HAP-1 (cell line): ENCODE results near the gene LRRC8E.

Experiments
- DNase-seq, 2 experiments: peaks; one replicate each; pipeline ENCODE4 v3.0.0-alpha.2; 2016 to 2020; ENCODE audit warnings: low spot score in 2 of 2
- H3K27me3 ChIP-seq: fragments of 250-450 bp; sonication (Bioruptor Pico); 2 replicates; pipeline ENCODE4 v1.5.1; 2020; ENCODE audit warnings: low read depth, mild to moderate bottlenecking, moderate library complexity
- H3K36me3 ChIP-seq: fragments of 250-450 bp; sonication (Bioruptor Pico); replicated peaks from 2 replicates; pipeline ENCODE4 v1.5.1; 2020; ENCODE audit warnings: mild to moderate bottlenecking
- H3K4me1 ChIP-seq: fragments of 250-450 bp; sonication (Bioruptor Pico); 2 replicates; pipeline ENCODE4 v1.5.1; 2020; ENCODE audit warnings: mild to moderate bottlenecking
- H3K4me3 ChIP-seq: fragments of 250-450 bp; sonication (Bioruptor Pico); 2 replicates; pipeline ENCODE4 v1.5.1; 2020; ENCODE audit warnings: mild to moderate bottlenecking, moderate library complexity
- H3K9me3 ChIP-seq: fragments of 250-450 bp; sonication (Bioruptor Pico); 2 replicates; pipeline ENCODE4 v1.5.1; 2020; ENCODE audit warnings: mild to moderate bottlenecking, moderate library complexity
- in situ Hi-C: fragments of 300-500 bp; cut with MboI; formaldehyde crosslinking; loops from 3 replicates; pipeline ENCODE4 v1.14.3; 2020; ENCODE audit warnings: low sequenced_read_pairs, inconsistent platforms, mixed read lengths

Gene LRRC8E

DNA sequence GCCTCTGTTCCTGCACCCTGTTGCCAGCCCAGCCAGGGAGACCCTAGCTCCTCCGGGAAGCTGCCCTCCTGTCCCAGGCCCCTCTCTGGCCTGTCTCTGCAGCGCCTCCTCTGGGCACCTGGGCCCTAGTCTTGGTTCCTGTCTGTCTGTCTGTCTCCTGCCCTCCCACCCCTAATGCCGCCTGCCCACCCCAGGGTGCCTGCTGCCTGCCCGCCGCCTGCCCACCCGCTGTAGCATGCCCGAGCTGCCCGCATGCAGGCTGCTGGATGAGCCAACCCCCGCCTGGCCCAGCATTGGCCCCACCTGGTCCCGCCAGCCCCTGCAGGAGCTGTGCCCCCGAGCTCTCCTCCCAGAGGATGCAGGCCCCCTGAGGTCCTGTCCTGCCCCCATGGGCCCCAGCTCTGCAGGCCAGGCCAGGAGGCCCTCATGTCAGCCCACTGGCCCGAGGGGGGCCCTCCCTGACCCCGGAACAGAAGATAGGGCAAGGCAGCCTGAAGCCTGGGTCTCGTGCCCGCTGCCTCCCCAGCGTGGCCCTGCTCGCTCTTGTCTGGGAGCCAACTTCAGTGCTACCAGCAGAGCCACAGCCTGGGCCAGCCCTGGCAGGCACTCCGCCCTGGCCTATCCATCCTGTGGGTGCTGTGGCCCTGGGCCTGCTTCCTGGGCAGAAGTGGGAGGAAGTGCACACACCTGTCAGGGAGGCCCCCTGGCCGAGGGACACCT, 20.6 kb downstream of the LRRC8E start:
- no peaks in the 10 kb centered on the region for H3K27me3 ChIP-seq
- in situ Hi-C loops, result no loop called here
- DNase-seq, result no peak
- no peak overlapping the region for H3K4me3 ChIP-seq
- H3K9me3 ChIP-seq, result no peaks in the 10 kb centered on the region
- peaks cover 21% of the 10 kb centered on the region for H3K36me3 ChIP-seq
- peaks cover 8% of the 10 kb centered on the region for H3K4me1 ChIP-seq

DNA sequence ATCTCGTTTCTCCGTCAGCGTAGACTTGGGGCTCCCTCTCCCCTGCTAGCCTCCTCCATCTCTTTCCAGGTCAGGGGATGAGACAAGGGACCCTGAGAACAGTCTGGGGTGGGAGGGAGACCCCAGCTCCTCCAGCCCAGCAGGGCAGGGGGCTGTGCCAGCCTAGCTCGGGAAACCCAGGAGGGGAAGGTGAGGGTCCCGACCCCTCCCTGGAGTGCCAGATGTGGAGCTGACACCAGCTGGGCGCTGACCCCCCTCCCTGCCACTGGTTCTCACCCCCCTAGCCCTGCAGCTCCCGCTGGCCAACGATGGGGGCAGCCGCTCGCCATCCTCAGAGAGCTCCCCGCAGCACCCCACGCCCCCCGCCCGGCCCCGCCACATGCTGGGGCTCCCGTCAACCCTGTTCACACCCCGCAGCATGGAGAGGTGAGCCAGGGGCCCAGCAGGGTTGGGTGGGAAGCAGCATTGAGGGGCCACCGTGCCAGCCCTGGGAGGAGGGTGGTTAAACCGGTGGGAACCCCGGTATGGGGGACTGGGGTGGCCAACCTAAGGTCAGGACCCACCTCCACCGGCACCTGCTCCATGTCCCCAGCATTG, 21.3 kb downstream of the LRRC8E start:
- no peak for DNase-seq
- in situ Hi-C loops, result no loop called here
- peaks cover 21% of the 10 kb centered on the region for H3K36me3 ChIP-seq
- no peaks in the 10 kb centered on the region for H3K27me3 ChIP-seq
- H3K4me1 ChIP-seq, result peaks cover 7% of the 10 kb centered on the region
- no peaks in the 10 kb centered on the region for H3K9me3 ChIP-seq
- H3K4me3 ChIP-seq, result no peak overlapping the region

DNA sequence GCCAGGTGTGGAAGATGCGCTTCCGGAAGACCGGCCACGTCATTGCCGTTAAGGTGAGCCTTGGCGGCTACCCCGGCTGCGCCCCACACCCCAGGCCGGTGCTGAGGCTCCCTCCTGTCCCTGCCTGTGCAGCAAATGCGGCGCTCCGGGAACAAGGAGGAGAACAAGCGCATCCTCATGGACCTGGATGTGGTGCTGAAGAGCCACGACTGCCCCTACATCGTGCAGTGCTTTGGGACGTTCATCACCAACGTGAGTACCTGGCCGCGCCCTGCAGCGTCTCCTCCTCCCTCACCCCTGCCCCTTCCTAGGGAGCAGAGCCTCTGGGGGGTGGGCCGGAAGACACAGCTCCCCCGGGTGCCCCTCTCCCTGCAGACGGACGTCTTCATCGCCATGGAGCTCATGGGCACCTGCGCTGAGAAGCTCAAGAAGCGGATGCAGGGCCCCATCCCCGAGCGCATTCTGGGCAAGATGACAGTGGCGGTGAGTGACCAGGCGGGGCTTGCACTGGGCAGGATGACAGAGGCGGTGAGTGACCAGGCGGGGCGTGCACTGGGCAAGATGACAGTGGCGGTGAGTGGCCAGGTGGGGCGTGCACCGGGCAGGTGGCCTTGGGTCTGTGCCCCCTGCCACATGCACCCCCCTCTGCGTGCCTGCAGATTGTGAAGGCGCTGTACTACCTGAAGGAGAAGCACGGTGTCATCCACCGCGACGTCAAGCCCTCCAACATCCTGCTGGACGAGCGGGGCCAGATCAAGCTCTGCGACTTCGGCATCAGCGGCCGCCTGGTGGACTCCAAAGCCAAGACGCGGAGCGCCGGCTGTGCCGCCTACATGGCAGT, 22.2 kb downstream of the LRRC8E start:
- H3K4me3 ChIP-seq, result no peak overlapping the region
- peaks cover 3% of the 10 kb centered on the region for H3K27me3 ChIP-seq
- DNase-seq, result no peak
- H3K4me1 ChIP-seq, result no peaks in the 10 kb centered on the region
- in situ Hi-C loops, result no loop called here
- no peaks in the 10 kb centered on the region for H3K9me3 ChIP-seq
- peaks cover 21% of the 10 kb centered on the region for H3K36me3 ChIP-seq

DNA sequence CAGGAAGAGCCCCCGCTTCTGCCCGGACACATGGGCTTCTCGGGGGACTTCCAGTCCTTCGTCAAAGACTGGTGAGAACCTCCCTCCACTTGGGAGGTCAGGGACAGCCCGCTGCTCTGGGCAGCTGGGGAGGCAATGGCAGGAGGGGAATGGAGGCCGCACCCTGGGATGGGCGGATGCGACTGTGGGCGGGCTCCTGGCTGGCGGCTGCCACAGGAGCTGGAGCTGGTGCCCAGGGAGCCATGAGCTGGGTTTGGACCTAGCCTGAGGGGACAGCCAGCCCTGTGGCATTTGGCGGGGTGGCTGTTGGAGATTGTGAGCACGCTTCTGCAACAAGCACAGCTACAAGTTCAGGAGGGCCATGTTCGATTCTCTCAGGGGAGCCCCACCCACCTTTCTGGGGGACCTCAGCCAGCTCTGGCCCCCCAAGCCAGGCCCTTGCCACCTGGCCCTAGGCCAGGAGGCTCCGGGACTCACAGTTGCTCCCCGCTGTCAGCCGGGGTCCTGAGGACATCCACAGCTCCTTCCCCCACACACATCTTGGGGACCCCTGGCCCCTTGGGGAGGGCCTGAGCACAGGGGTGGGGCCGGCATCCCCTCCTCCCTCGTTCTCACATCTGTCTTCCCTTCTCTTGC, 23.3 kb downstream of the LRRC8E start:
- no peak for DNase-seq
- no peaks in the 10 kb centered on the region for H3K4me1 ChIP-seq
- H3K36me3 ChIP-seq, result peaks cover 18% of the 10 kb centered on the region
- in situ Hi-C loops, result no loop called here
- H3K4me3 ChIP-seq, result no peak overlapping the region
- no peaks in the 10 kb centered on the region for H3K9me3 ChIP-seq
- H3K27me3 ChIP-seq, result peaks cover 13% of the 10 kb centered on the region

GRCh38 chr19:7912144-7912696, 23.9 kb downstream of the LRRC8E start:
- DNase-seq, result no peak
- Histone ChIP-seq H3K4me1 (no peaks in the 10 kb centered on the region; the same call in 1 of the 2 replicates), H3K27me3 (peaks cover 17% of the 10 kb centered on the region), H3K4me3 (no peak overlapping the region), H3K36me3 (peaks cover 18% of the 10 kb centered on the region), H3K9me3 (no peaks in the 10 kb centered on the region)
- in situ Hi-C loops, result no loop called here

GRCh38 chr19:7912697-7913564, 24.6 kb downstream of the LRRC8E start:
- Histone ChIP-seq H3K27me3 (peaks cover 24% of the 10 kb centered on the region), H3K4me3 (no peak overlapping the region), H3K9me3 (no peaks in the 10 kb centered on the region), H3K4me1 (peaks cover 6% of the 10 kb centered on the region), H3K36me3 (peaks cover 18% of the 10 kb centered on the region)
- no peak for DNase-seq
- in situ Hi-C loops, result no loop called here

GRCh38 chr19:7913652-7914051, 25.3 kb downstream of the LRRC8E start:
- H3K36me3 ChIP-seq, result peaks cover 18% of the 10 kb centered on the region
- in situ Hi-C loops, result no loop called here
- H3K9me3 ChIP-seq, result no peaks in the 10 kb centered on the region
- peaks cover 25% of the 10 kb centered on the region for H3K27me3 ChIP-seq
- H3K4me1 ChIP-seq, result peaks cover 13% of the 10 kb centered on the region
- no peak overlapping the region for H3K4me3 ChIP-seq
- DNase-seq, result no peak

DNA sequence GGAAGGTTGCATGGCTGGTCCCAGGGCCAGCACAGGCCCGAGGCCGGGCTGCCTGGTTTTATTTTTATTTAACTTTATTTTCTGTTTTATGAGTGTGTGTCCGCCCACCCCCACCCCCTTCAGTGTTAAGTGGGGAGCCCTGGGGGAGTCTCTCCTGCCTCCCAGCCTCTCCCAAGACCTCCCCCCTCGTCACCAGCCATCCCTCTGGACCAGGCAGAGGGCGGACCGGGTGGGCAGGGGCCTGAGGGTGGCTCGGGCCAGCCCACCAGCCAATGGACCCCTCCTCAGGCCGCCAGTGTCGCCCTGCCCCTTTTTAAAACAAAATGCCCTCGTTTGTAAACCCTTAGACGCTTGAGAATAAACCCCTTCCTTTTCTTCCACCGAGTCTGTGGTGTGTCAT, 25.8 kb downstream of the LRRC8E start:
- DNase-seq, result no peak
- Histone ChIP-seq H3K36me3 (peaks cover 18% of the 10 kb centered on the region), H3K4me1 (peaks cover 15% of the 10 kb centered on the region), H3K4me3 (no peak overlapping the region), H3K27me3 (peaks cover 25% of the 10 kb centered on the region), H3K9me3 (no peaks in the 10 kb centered on the region)
- in situ Hi-C loops, result no loop called here

DNA sequence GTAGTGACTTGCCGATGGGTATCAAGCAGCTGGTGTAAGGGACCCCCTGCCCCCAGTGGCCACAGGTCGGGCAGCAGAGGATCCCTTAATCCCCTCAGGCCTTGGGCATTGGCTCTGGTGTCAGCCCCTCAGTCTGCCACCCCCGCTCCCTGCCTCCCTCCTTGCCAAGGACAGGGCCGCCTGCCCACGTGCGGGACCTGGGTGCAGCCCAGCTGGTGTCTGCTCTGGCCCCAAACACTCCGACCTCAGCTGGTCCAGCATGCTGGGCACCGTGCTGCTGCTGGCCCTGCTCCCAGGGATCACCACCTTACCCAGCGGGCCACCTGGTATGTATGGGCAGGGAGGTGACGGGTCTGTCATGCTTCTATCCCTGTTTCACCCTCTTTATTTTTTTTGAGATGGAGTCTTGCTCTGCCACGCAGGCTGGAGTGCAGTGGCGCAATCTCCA, 26.3 kb downstream of the LRRC8E start, which contains the start of gene TGFBR3L:
TGFBR3L (plus strand) TSS at position 233 of the 448 bp plus-strand sequence.
- H3K4me1 ChIP-seq, result peaks cover 20% of the 10 kb centered on the region
- peaks cover 18% of the 10 kb centered on the region for H3K36me3 ChIP-seq
- H3K27me3 ChIP-seq, result peaks cover 25% of the 10 kb centered on the region
- no peaks in the 10 kb centered on the region for H3K9me3 ChIP-seq
- DNase-seq, result no peak
- H3K4me3 ChIP-seq, result no peak within 1 kb of the TSS
- in situ Hi-C loops, result no loop called here

DNA sequence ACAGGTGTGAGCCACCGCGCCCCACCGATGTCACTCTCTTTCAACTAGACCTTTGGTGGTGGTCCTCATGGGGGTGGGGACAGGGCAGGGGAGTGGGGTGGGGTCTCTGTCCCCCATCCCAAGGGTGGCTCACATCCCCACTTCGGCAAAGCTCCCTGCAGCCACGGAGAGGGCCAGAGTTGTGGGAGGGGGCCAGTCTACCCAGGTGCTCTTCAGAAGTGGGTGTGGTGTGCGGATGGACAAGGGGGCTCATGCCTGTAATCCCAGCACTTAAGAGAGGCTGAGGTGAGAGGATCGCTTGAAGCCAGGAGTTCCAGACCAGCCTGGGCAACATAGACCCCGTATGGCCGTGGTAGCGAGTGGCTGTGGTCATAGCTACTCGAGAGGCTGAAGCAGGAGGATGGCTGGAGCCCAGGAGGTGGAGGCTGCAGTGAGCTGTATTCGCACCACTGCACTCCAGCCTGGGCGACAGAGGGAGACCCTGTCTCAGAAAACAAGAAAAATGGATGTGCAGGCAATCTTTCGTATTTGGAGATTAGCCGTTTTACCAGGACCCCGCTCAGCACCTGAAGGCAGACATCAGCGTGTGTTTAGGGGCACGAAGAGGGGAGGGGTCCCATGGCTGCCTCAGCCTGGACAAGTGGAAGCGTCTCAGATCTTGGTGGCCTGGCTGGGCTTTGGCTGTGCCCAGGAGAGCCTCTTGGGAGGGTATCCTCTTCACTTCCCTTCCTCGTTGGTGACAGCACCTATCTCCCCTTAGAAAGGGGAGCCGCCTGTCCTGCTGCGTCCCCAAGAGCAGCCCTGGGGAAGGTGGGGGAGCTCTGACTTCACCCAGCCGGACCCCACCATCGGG, 27.2 kb downstream of the LRRC8E start:
- Histone ChIP-seq H3K36me3 (peaks cover 17% of the 10 kb centered on the region), H3K27me3 (peaks cover 25% of the 10 kb centered on the region), H3K4me3 (no peak overlapping the region), H3K4me1 (peaks cover 22% of the 10 kb centered on the region), H3K9me3 (no peaks in the 10 kb centered on the region)
- no peak for DNase-seq
- in situ Hi-C loops, result no loop called here

DNA sequence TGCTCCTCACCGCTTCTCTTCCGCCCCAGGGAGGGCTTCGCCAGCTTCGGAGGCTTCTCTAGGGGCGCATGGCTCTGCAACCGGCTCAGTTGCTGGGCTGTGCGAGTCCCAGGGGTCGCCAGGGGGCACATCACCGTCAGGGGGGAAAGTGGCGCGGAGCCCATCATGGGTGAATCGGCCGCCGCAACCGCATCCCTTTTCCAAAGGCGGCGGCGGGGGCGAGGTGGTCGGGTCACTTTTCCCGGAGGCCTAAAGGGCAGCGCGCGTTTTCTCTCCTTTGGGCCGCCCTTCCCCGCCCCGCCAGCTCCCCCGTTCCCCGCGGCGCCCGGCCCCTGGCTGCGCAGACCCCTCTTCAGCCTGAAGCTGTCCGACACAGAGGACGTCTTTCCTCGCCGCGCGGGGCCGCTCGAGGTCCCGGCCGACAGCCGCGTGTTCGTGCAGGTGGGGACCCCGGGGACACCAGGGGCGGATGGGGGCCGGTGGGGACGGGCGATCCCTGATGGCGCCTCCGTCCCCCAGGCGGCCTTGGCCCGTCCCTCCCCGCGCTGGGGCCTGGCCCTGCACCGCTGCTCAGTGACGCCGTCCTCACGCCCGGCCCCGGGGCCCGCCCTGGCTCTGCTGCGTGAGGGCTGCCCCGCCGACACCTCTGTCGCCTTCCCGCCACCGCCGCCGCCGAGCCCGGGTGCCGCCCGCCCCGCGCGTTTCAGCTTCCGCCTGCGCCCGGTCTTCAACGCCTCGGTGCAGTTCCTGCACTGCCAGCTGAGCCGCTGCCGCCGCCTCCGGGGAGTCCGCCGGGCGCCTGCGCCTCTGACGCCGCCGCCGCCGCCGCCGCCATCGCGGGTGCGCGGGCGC, 28.0 kb downstream of the LRRC8E start:
- Histone ChIP-seq H3K27me3 (peaks cover 25% of the 10 kb centered on the region), H3K36me3 (peaks cover 11% of the 10 kb centered on the region), H3K9me3 (no peaks in the 10 kb centered on the region), H3K4me1 (peaks cover 22% of the 10 kb centered on the region), H3K4me3 (no peak overlapping the region)
- DNase-seq, result no peak
- in situ Hi-C loops, result no loop called here
